SK-N-SH treated with all-trans-retinoic acid at 6 μM for 48 hours (cell line): ENCODE data around the gene PHF23.

Source experiments
- CREB5 ChIP-seq: fragments of 250-450 bp; sonication (Bioruptor Pico); IDR thresholded peaks from 2 replicates; pipeline ENCODE4 v1.5.1; 2020; ENCODE audit warnings: low read depth, mild to moderate bottlenecking, moderate library complexity
- PATZ1 ChIP-seq: fragments of 250-450 bp; sonication (Bioruptor Pico); IDR thresholded peaks from 2 replicates; pipeline ENCODE4 v1.8.0; 2020; ENCODE audit warnings: mild to moderate bottlenecking, moderate library complexity, borderline replicate concordance
- PPARA ChIP-seq: fragments of 250-450 bp; sonication (Bioruptor Pico); IDR thresholded peaks from 2 replicates; pipeline ENCODE4 v1.5.0; 2020; ENCODE audit warnings: mild to moderate bottlenecking, borderline replicate concordance
- RARB ChIP-seq: fragments of 250-450 bp; sonication (Bioruptor Pico); IDR thresholded peaks from 2 replicates; pipeline ENCODE4 v1.8.0; 2021; ENCODE audit warnings: mild to moderate bottlenecking, moderate library complexity
- SNAI2 ChIP-seq: fragments of 250-450 bp; sonication (Bioruptor Pico); IDR thresholded peaks from 2 replicates; pipeline ENCODE4 v1.5.0; 2020; ENCODE audit warnings: mild to moderate bottlenecking, moderate library complexity
- TOX ChIP-seq: fragments of 250-450 bp; sonication (Bioruptor Pico); IDR thresholded peaks from 2 replicates; pipeline ENCODE4 v1.8.0; 2021; ENCODE audit warnings: mild to moderate bottlenecking, moderate library complexity, borderline replicate concordance
- ZFP3 ChIP-seq: fragments of 250-450 bp; sonication (Bioruptor Pico); IDR thresholded peaks from 2 replicates; pipeline ENCODE4 v1.5.0; 2020; ENCODE audit warnings: mild to moderate bottlenecking, moderate library complexity
- ZNF565 ChIP-seq: fragments of 450-650 bp; formaldehyde crosslinking; conservative IDR thresholded peaks from 2 replicates; pipeline ENCODE4 v1.5.0; 2020; ENCODE audit warnings: low read depth, mild to moderate bottlenecking, moderate library complexity
- ZNF70 ChIP-seq: fragments of 450-650 bp; formaldehyde crosslinking; IDR thresholded peaks from 2 replicates; pipeline ENCODE4 v1.5.0; 2020; ENCODE audit warnings: mild to moderate bottlenecking, moderate library complexity
- ZNF8 ChIP-seq: fragments of 450-650 bp; formaldehyde crosslinking; IDR thresholded peaks from 2 replicates; pipeline ENCODE4 v1.5.0; 2020; ENCODE audit warnings: mild to moderate bottlenecking, moderate library complexity

- TF ChIP-seq ZNF8 (CRISPR knock-in tag): no peak
- no peak for TF ChIP-seq ZNF70
- no peak for TF ChIP-seq PATZ1 (CRISPR knock-in tag)
- no peak for TF ChIP-seq RARB (CRISPR knock-in tag)
- no peak for TF ChIP-seq SNAI2
- TF ChIP-seq CREB5 (CRISPR knock-in tag): no peak
- TF ChIP-seq ZFP3 (CRISPR knock-in tag): no peak
- TF ChIP-seq TOX: no peak
- no peak for TF ChIP-seq ZNF565 (CRISPR knock-in tag)
- TF ChIP-seq PPARA (CRISPR knock-in tag): no peak
Measured at GRCh38 chr17:7253082-7253481, 13.8 kb upstream of the PHF23 start.
